ENCODE results near the gene FOXD4L5.
"Not testable (repeated sequence)": the region's sequence is repeated elsewhere in the genome, so short reads cannot be mapped to it uniquely, and the experiment has no call there.

FOXD4L5 gene

GRCh38 chr9:65285109-65285508 lies at the start of gene FOXD4L5:
FOXD4L5 (minus strand) TSS chr9:65285209; CDS start chr9:65284377, 832 bp downstream.
- not testable (repeated sequence) for DNase-seq

- peak; percentile 7 for DNase-seq
These were observed 1.1 kb downstream of the FOXD4L5 start for GRCh38 chr9:65283943-65284342.

GRCh38 chr9:65282976-65283375 lies 2.0 kb downstream of the FOXD4L5 start:
- not testable (repeated sequence) for DNase-seq
